Testis (tissue), 3 donors: ENCODE data around the gene RBM15. TPM values are rescaled to one million over a fixed set of nuclear protein-coding genes. Genes with fewer than 3 reads are reported as not detected.

Source experiments
- DNase-seq: peaks from one replicate; pipeline ENCODE4 v3.0.0-alpha.2; 2019
- H3K27ac ChIP-seq, 2 donors: fragments of 200-600 bp; sonication (generic); one replicate each; pipeline ENCODE4 v1.5.1; 2019
- H3K27me3 ChIP-seq: fragments of 200-600 bp; sonication (generic); one replicate; pipeline ENCODE4 v1.5.1; 2019
- H3K36me3 ChIP-seq: fragments of 200-600 bp; sonication (generic); one replicate; pipeline ENCODE4 v1.5.1; 2017; ENCODE audit warnings: low read depth; ENCODE audit errors: missing control alignments
- H3K4me1 ChIP-seq: fragments of 200-600 bp; sonication (generic); one replicate; pipeline ENCODE4 v1.5.1; 2019
- H3K4me3 ChIP-seq, 2 donors: fragments of 200-600 bp; sonication (generic); one replicate each; pipeline ENCODE4 v1.5.1; 2017 to 2019
- H3K9me3 ChIP-seq: fragments of 200-600 bp; sonication (generic); one replicate; pipeline ENCODE4 v1.5.1; 2017
- POLR2A ChIP-seq: fragments of 450-650 bp; IDR thresholded peaks from one replicate; pipeline ENCODE4 v1.6.1; 2017; ENCODE audit warnings: antibody characterized with exemption, mild to moderate bottlenecking, moderate library complexity
- WGBS, 2 donors: methylation state at CpG; one replicate each; pipeline ENCODE4 v1.1.5; 2018; 5-methylcytosine and 5-hydroxymethylcytosine counted together
- intact Hi-C: fragments of 100-400 bp; cut with DNase I; formaldehyde crosslinking; loops from one replicate; pipeline ENCODE4 v1.15.1; 2023; ENCODE audit warnings: low total_unique reads
- polyA plus RNA-seq: library from polyadenylated mRNA; stranded (reverse); fragments of 350-450 nt; fragmentation: Illumina TruSeq; extraction: RNeasy Lipid Tissue Mini Kit (QIAGEN cat#74804); gene quantifications from one replicate; pipeline ENCODE4 v1.2.3, GENCODE V29; 2014; ENCODE audit warnings: low read depth, low replicate concordance; ENCODE audit not compliant: insufficient read depth
- total RNA-seq, 2 donors: library from RNA; depleted of rRNA; stranded (reverse); fragments of >200 nt; gene quantifications; one replicate each; pipeline ENCODE4 v1.2.3, GENCODE V29; 2016
- TF ChIP-seq, protein P1 (sequence below), 3 experiments: fragments of 450-650 bp in 2 of 3; fragments of 200-600 bp in 1 of 3; sonication (generic) in 1 of 3; IDR thresholded peaks; one replicate each; pipeline ENCODE4 v1.5.1; 2016 to 2019; ENCODE audit warnings: antibody characterized with exemption in 3 of 3, mild to moderate bottlenecking in 2 of 3, moderate library complexity in 1 of 3

The RBM15 gene
- total and polyA plus RNA-seq, 3 donors from 2014 or later = 22.2 to 80.2 (median 72.8) TPM

GRCh38 chr1:110307239-110307974 is 31.8 kb upstream of the RBM15 start:
- Histone ChIP-seq H3K4me1 (peaks cover 3% of the 10 kb centered on the region), H3K9me3 (no peaks in the 10 kb centered on the region), H3K27me3 (no peaks in the 10 kb centered on the region), H3K36me3 (no peaks in the 10 kb centered on the region), H3K4me3 (no peak overlapping the region), H3K27ac (no peak overlapping the region)
- TF ChIP-seq, protein P1, sequence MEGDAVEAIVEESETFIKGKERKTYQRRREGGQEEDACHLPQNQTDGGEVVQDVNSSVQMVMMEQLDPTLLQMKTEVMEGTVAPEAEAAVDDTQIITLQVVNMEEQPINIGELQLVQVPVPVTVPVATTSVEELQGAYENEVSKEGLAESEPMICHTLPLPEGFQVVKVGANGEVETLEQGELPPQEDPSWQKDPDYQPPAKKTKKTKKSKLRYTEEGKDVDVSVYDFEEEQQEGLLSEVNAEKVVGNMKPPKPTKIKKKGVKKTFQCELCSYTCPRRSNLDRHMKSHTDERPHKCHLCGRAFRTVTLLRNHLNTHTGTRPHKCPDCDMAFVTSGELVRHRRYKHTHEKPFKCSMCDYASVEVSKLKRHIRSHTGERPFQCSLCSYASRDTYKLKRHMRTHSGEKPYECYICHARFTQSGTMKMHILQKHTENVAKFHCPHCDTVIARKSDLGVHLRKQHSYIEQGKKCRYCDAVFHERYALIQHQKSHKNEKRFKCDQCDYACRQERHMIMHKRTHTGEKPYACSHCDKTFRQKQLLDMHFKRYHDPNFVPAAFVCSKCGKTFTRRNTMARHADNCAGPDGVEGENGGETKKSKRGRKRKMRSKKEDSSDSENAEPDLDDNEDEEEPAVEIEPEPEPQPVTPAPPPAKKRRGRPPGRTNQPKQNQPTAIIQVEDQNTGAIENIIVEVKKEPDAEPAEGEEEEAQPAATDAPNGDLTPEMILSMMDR (IDR thresholded peaks at IDR 0.05) = no peak
- TF ChIP-seq POLR2A = no peak
- intact Hi-C loops = no loop called here
- DNase-seq = no peak
- WGBS, 2 donors = 73 to 79% methylated on average over 10 to 11 of the region's 11 CpGs

- TF ChIP-seq, protein P1 (IDR thresholded peaks at IDR 0.05) = no peak
- no peak for TF ChIP-seq POLR2A
- intact Hi-C loops = no loop called here
- Histone ChIP-seq H3K36me3 (no peaks in the 10 kb centered on the region), H3K4me1 (peaks cover 4% of the 10 kb centered on the region), H3K27me3 (no peaks in the 10 kb centered on the region), H3K27ac (no peak overlapping the region), H3K4me3 (no peak overlapping the region), H3K9me3 (no peaks in the 10 kb centered on the region)
- DNase-seq = no peak
- WGBS, 2 donors = 80 to 87% methylated on average over 3 of the region's 3 CpGs
These were observed 30.9 kb upstream of the RBM15 start for GRCh38 chr1:110308247-110308646.

GRCh38 chr1:110309139-110309538 is 30.0 kb upstream of the RBM15 start:
- intact Hi-C loops = no loop called here
- Histone ChIP-seq H3K36me3 (no peaks in the 10 kb centered on the region), H3K4me1 (peaks cover 4% of the 10 kb centered on the region), H3K9me3 (no peaks in the 10 kb centered on the region), H3K27ac (no peak overlapping the region), H3K4me3 (no peak overlapping the region), H3K27me3 (no peaks in the 10 kb centered on the region)
- TF ChIP-seq, protein P1 (IDR thresholded peaks at IDR 0.05) = no peak
- no peak for TF ChIP-seq POLR2A
- 33 to 47% methylated on average over 1 of the region's 1 CpG for WGBS, 2 donors
- DNase-seq = no peak

DNA sequence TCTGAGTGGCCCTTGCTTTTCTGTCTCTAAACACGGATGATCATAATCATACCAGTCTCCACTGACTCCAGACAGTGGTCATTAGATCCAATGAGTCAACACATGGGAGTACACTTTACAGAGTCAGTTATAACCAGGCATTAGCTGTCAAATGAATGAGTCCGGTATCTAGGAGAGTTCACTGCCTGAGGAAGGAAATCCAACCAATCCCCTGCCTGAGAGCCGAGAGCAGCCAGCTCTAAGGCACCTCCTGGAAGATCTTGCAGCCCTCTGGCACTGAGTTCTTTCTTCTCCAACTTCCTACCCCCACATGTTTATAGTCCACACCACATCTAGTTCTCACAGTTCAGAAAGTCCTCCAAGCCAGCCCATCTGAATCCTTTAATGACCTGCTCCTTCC is 29.4 kb upstream of the RBM15 start:
- no peak for DNase-seq
- no peaks in the 10 kb centered on the region for H3K27me3 ChIP-seq
- H3K4me1 ChIP-seq = peaks cover 4% of the 10 kb centered on the region
- TF ChIP-seq, protein P1 (IDR thresholded peaks at IDR 0.05) = no peak
- TF ChIP-seq POLR2A = no peak
- intact Hi-C loops = loop anchor here (5.0 kb wide), 1 partner anchor 102 kb away; no protein-coding TSS in a partner anchor
- no peaks in the 10 kb centered on the region for H3K36me3 ChIP-seq
- 83 to 100% methylated on average over 2 to 3 of the region's 3 CpGs for WGBS, 2 donors
- H3K27ac ChIP-seq = no peak overlapping the region
- H3K4me3 ChIP-seq = no peak overlapping the region
- H3K9me3 ChIP-seq = no peaks in the 10 kb centered on the region

DNA sequence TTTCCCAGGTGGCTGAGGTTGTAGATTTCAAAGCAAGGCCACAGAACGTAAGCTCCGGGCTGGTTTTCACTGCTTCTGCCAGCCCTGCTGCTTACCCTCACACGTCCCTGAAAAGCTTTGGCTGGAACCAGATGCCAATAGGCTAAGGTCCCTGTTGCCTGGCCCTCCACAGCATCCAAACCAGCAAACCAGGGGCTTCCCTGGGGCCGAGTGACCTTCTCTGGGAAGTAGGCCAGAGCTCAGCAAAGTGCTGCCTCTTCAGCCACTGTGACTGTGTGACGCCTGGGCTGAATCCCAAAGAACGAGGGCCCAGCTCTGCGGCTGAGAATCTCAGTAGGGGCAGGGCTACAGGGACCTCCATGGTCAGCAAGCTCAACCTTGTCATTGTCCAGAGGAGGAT is 28.9 kb upstream of the RBM15 start:
- intact Hi-C loops = loop anchor here (5.0 kb wide), 1 partner anchor 103 kb away; no protein-coding TSS in a partner anchor
- no peaks in the 10 kb centered on the region for H3K9me3 ChIP-seq
- 69 to 91% methylated on average over 5 to 7 of the region's 7 CpGs for WGBS, 2 donors

More for the DNA sequence above, 28.9 kb upstream of the RBM15 start:
- H3K36me3 ChIP-seq = no peaks in the 10 kb centered on the region
- H3K4me3 ChIP-seq = no peak overlapping the region
- peaks cover 4% of the 10 kb centered on the region for H3K4me1 ChIP-seq
- no peaks in the 10 kb centered on the region for H3K27me3 ChIP-seq
- no peak for DNase-seq
- H3K27ac ChIP-seq = no peak overlapping the region
- TF ChIP-seq POLR2A = no peak
